ENCODE results near the gene KRT86. TPM values are rescaled to one million over a fixed set of nuclear protein-coding genes. Genes with fewer than 3 reads are reported as not detected.
A peak's percentile ranks its signal among the peaks of the same experiment; 100 is the strongest.

KRT86 gene
- polyA plus RNA-seq, 1 donor (not counting 4 experiments of a cell fraction or from before 2014, with no cell fraction given) = not detected

- no peaks in the 10 kb centered on the region for H3K9me1 ChIP-seq (ENCODE audit: control insufficient read depth, extremely low read depth, insufficient read depth, low read length)
- H3K79me2 ChIP-seq (ENCODE audit: control insufficient read depth, insufficient read depth, low read length) = no peaks in the 10 kb centered on the region
- no peak overlapping the region for H3K9ac ChIP-seq (ENCODE audit: control insufficient read depth, extremely low read depth, insufficient read depth, low read length)
- H2AFZ ChIP-seq (ENCODE audit: control insufficient read depth, low read length) = no peak overlapping the region
- peak; percentile 59 for FAIRE-seq
- no peak overlapping the region for H3K4me3 ChIP-seq (ENCODE audit: control insufficient read depth in 2 of 3, extremely low read depth in 1 of 3, insufficient read depth in 2 of 3, low read depth in 1 of 3, low read length in 3 of 3)
- no peak overlapping the region for H3K27ac ChIP-seq (ENCODE audit: control insufficient read depth, insufficient read depth, low read length)
- no peak overlapping the region for H3K4me2 ChIP-seq (ENCODE audit: control insufficient read depth, extremely low read depth, insufficient read depth, low read depth, low read length)
- TF ChIP-seq EZH2 (IDR thresholded peaks at IDR 0.05; ENCODE audit: low read length) = no peak
- TF ChIP-seq CTCF (optimal IDR thresholded peaks at IDR 0.05 in 1 of 3, IDR thresholded peaks at IDR 0.05 in 1 of 3, conservative IDR thresholded peaks at IDR 0.05 in 1 of 3; ENCODE audit: extremely low read depth in 1 of 3, insufficient read depth in 2 of 3, low read length in 3 of 3) = no peak
- H4K20me1 ChIP-seq (ENCODE audit: control insufficient read depth, extremely low read depth, insufficient read depth, low read length) = no peaks in the 10 kb centered on the region
- peaks cover 7% of the 10 kb centered on the region for H3K4me1 ChIP-seq (ENCODE audit: control insufficient read depth, extremely low read depth, insufficient read depth, low read length)
- no peak for DNase-seq (ENCODE audit: low read depth, low spot score)
- dilution Hi-C loops (cut with MboI; ENCODE audit: extremely low pct_ligation_motif_present, low sequenced_read_pairs) = no loop called here
- no peaks in the 10 kb centered on the region for H3K9me3 ChIP-seq (ENCODE audit: control insufficient read depth, low read depth, low read length)
- no peaks in the 10 kb centered on the region for H3K27me3 ChIP-seq (ENCODE audit: control insufficient read depth, extremely low read depth, insufficient read depth, low read length)
- no peaks in the 10 kb centered on the region for H3K36me3 ChIP-seq (ENCODE audit: control insufficient read depth in 2 of 2, extremely low read depth in 1 of 2, insufficient read depth in 2 of 2, low read length in 2 of 2)
Observed at GRCh38 chr12:52268212-52268611, 6.2 kb upstream of the KRT86 start.

- H2AFZ ChIP-seq (ENCODE audit: control insufficient read depth, low read length) = no peak overlapping the region
- no peak overlapping the region for H3K4me2 ChIP-seq (ENCODE audit: control insufficient read depth, extremely low read depth, insufficient read depth, low read depth, low read length)
- no peak overlapping the region for H3K27ac ChIP-seq (ENCODE audit: control insufficient read depth, insufficient read depth, low read length)
- H3K4me1 ChIP-seq (ENCODE audit: control insufficient read depth, extremely low read depth, insufficient read depth, low read length) = peaks cover 7% of the 10 kb centered on the region
- H3K36me3 ChIP-seq (ENCODE audit: control insufficient read depth in 2 of 2, extremely low read depth in 1 of 2, insufficient read depth in 2 of 2, low read length in 2 of 2) = no peaks in the 10 kb centered on the region
- no peaks in the 10 kb centered on the region for H3K79me2 ChIP-seq (ENCODE audit: control insufficient read depth, insufficient read depth, low read length)
- no peak for FAIRE-seq
- no peaks in the 10 kb centered on the region for H3K27me3 ChIP-seq (ENCODE audit: control insufficient read depth, extremely low read depth, insufficient read depth, low read length)
- no peaks in the 10 kb centered on the region for H3K9me1 ChIP-seq (ENCODE audit: control insufficient read depth, extremely low read depth, insufficient read depth, low read length)
- no peak for DNase-seq (ENCODE audit: low read depth, low spot score)
- H3K4me3 ChIP-seq (ENCODE audit: control insufficient read depth in 2 of 3, extremely low read depth in 1 of 3, insufficient read depth in 2 of 3, low read depth in 1 of 3, low read length in 3 of 3) = no peak overlapping the region
- H4K20me1 ChIP-seq (ENCODE audit: control insufficient read depth, extremely low read depth, insufficient read depth, low read length) = no peaks in the 10 kb centered on the region
- dilution Hi-C loops (cut with MboI; ENCODE audit: extremely low pct_ligation_motif_present, low sequenced_read_pairs) = no loop called here
- H3K9me3 ChIP-seq (ENCODE audit: control insufficient read depth, low read depth, low read length) = no peaks in the 10 kb centered on the region
- TF ChIP-seq CTCF (optimal IDR thresholded peaks at IDR 0.05 in 1 of 3, IDR thresholded peaks at IDR 0.05 in 1 of 3, conservative IDR thresholded peaks at IDR 0.05 in 1 of 3; ENCODE audit: extremely low read depth in 1 of 3, insufficient read depth in 2 of 3, low read length in 3 of 3) (no peak), EZH2 (IDR thresholded peaks at IDR 0.05; ENCODE audit: low read length) (no peak)
- H3K9ac ChIP-seq (ENCODE audit: control insufficient read depth, extremely low read depth, insufficient read depth, low read length) = no peak overlapping the region
Observed at GRCh38 chr12:52270541-52271070, 3.8 kb upstream of the KRT86 start.

All from keratinocyte (primary cell).